GM12865 (cell line): ENCODE results near the gene NMRK1.

ENCODE experiments used
- DNase-seq: peaks from one replicate; pipeline ENCODE4 v3.0.0; 2010; ENCODE audit warnings: low read depth
- H3K4me3 ChIP-seq: 2 replicates; pipeline ENCODE4 v1.5.1; 2011; ENCODE audit warnings: mild to moderate bottlenecking, low read depth, low read length, control low read depth
- TF ChIP-seq, protein P1 (sequence below): IDR thresholded peaks from 2 replicates; pipeline ENCODE4 v1.5.1; 2011; ENCODE audit warnings: low read length, control low read depth, low read depth, inconsistent platforms; ENCODE audit not compliant: insufficient read depth; ENCODE audit errors: missing control alignments

The NMRK1 gene

DNA sequence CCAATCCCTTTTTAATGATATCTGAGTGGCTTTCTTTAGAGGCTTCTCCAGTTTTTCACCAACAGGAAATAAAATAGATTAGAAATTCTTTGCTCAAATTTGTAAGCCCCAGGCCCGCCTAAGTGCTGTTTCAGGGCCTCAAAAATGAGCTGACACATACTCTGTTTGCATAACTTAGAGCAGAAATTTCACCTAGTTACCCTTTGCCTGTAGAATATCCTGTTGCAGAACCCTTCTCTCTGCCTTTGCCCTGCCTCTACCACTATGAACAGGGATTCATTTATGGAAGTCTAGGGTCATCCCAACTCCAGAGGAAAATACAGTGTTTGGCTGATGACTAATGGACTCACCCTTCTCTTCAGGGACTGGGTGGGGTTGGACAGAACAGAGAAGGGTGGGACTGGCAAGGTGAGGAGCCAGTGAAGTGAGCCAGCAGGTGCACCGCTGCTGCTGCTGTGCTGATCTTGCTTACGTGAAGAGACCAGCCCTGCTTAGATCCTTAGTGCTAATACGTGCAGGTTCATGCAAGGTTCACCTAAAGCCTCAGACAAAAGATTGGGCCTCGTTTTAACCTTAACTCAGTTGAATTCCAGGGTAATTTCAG lies 23.2 kb upstream of the NMRK1 start:
- TF ChIP-seq, protein P1, sequence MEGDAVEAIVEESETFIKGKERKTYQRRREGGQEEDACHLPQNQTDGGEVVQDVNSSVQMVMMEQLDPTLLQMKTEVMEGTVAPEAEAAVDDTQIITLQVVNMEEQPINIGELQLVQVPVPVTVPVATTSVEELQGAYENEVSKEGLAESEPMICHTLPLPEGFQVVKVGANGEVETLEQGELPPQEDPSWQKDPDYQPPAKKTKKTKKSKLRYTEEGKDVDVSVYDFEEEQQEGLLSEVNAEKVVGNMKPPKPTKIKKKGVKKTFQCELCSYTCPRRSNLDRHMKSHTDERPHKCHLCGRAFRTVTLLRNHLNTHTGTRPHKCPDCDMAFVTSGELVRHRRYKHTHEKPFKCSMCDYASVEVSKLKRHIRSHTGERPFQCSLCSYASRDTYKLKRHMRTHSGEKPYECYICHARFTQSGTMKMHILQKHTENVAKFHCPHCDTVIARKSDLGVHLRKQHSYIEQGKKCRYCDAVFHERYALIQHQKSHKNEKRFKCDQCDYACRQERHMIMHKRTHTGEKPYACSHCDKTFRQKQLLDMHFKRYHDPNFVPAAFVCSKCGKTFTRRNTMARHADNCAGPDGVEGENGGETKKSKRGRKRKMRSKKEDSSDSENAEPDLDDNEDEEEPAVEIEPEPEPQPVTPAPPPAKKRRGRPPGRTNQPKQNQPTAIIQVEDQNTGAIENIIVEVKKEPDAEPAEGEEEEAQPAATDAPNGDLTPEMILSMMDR = no peak
- DNase-seq = no peak

DNA sequence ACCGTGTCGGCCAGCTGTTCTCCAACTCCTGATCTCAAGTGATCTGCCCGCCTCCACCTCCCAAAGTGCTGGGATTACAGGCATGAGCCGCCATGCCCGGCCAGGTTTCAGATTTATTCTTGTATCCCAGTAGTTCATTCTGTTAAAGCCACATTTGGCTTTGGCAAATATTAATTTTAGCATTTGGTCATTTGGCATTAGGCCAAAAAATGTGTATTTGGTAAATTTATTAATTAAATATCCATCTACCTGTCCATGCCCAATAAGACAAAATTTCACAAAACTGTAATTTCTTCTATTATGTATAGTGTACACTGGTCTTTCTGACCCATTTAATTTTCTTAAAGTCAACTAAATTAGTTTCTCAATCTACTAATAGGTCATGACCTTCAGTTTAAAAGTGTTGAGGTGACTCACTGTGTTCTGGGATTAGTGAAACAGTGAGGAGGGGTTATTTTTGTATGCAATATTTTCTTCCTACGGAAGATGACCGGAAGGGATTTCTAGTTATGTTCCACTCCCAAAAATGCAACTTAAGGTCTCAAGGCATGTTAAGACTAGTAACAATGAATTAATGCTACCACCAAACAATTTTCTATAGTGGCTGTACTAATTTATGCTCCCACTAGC lies 21.4 kb upstream of the NMRK1 start:
- TF ChIP-seq, protein P1 = no peak

More for the DNA sequence above, 23.2 kb upstream of the NMRK1 start:
- H3K4me3 ChIP-seq = no peak overlapping the region

DNA sequence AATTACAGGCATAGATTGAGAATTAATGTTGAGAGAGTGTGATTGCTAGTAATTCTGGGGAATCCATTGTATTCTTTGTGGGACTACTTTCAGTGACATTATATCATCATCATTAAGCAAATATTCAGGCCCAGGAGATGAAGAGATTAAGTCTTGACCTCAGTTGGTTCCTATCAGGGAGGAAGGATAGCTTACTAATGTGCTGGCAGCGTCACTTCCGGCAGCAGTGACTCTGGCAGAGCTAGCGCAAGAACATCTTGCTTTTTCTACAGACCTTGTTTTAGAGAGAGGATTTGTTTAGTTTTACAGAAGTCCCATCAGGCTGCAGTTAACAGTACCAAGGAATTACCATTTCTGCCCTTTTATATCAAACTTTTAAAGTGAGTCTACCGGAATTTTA lies 20.6 kb upstream of the NMRK1 start:
- DNase-seq = no peak
- TF ChIP-seq, protein P1 = no peak
- no peak overlapping the region for H3K4me3 ChIP-seq

More for the DNA sequence above, 21.4 kb upstream of the NMRK1 start:
- H3K4me3 ChIP-seq = no peak overlapping the region
- DNase-seq = no peak

DNA sequence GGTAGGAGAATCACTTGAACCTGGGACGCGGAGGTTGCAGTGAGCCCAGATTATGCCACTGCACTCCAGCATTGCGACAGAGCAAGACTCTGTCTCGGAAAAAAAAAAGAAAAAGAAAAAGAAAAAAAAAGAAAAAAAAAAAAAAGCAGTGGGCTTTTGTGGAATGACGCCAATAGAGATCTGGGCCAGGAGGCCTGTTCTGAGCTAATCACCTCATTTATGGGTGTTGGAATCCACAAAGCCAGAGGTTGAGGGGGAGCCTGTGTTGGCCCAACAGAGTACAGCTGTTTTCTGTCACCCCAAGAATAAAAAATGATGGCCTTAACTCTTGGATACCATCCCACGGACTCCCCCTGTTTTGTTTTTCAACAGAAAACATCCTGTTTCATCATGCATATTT lies 18.9 kb upstream of the NMRK1 start:
- no peak overlapping the region for H3K4me3 ChIP-seq
- DNase-seq = no peak
- TF ChIP-seq, protein P1 = no peak

DNA sequence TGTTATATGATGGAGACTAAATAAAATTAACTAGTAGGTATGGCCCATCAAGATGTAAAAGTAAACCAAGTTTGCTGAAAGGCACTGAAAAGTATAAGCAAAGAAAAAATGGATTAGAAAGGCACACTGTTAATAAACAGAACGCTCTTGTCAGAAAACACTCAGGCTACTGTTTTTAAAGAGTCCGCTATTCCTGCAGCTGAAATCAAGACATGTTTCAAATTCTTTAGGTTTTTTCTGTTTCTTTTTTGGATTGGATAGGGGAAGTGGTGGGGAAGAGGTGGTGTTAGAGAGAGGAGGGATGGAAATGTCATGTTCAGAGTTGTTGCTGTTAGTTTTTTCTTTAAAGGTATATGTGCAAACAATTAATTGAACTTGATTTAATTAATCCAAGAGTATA lies 17.9 kb upstream of the NMRK1 start:
- TF ChIP-seq, protein P1 = no peak
- H3K4me3 ChIP-seq = no peak overlapping the region
- no peak for DNase-seq

DNA sequence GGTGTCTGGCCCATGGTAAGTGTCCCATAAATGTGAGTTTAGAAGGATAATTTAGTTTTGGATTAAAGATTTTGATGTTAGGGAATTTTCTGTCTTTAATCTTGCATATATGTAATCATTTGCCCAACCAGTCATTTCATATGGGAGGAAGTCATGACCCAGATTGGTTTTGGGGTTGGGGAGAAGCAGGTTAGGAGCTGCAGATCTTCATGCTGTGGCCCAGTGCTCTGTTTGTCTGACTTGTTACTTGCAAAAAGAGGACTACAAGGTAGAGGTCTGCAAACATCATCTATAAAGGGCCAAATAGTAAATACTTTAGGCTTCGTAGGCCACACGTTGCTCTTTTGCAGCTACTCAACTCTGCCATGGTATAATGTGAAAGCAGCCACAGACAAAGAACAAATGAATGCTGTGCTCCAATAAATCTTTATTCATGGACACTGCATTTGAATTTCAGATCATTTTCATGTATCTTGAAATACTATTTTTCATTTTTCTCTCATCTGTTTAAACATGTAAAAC lies 17.1 kb upstream of the NMRK1 start:
- TF ChIP-seq, protein P1 = no peak
- no peak overlapping the region for H3K4me3 ChIP-seq
- no peak for DNase-seq
